Thoracic aorta (tissue), 2 donors: ENCODE measurements around the gene PLA2G4A. TPM values are rescaled to one million over a fixed set of nuclear protein-coding genes. Genes with fewer than 3 reads are reported as not detected.

Experiments
- ATAC-seq: fragments of 150-250 bp; one replicate; pipeline ENCODE4 v1.8.0; 2017; ENCODE audit warnings: low read depth; ENCODE audit not compliant: insufficient number of reproducible peaks, low FRiP score
- DNase-seq: peaks from one replicate; pipeline ENCODE4 v3.0.0-alpha.2; 2020; ENCODE audit warnings: low spot score
- H3K27ac ChIP-seq, 2 donors: fragments of 200-600 bp; sonication (generic); 1 replicate in 1 of 2; 2 replicates in 1 of 2; pipeline ENCODE4 v1.5.1; 2016; ENCODE audit warnings: mild to moderate bottlenecking in 2 of 2, moderate library complexity in 2 of 2
- H3K27me3 ChIP-seq: fragments of 200-600 bp; sonication (generic); replicated peaks from 2 replicates; pipeline ENCODE4 v1.6.0; 2016; ENCODE audit warnings: mild to moderate bottlenecking; ENCODE audit not compliant: insufficient read depth
- H3K36me3 ChIP-seq: fragments of 200-600 bp; sonication (generic); one replicate; pipeline ENCODE4 v1.5.1; 2016
- H3K4me1 ChIP-seq, 2 donors: fragments of 200-600 bp; sonication (generic); 1 replicate in 1 of 2; 2 replicates in 1 of 2; pipeline versions ENCODE4 v1.5.1 to v1.6.0; 2016; ENCODE audit warnings: low read depth in 2 of 2, mild to moderate bottlenecking in 1 of 2; ENCODE audit not compliant: control insufficient read depth in 1 of 2
- H3K4me3 ChIP-seq: fragments of 200-600 bp; sonication (generic); 2 replicates; pipeline ENCODE4 v1.5.1; 2016; ENCODE audit warnings: mild to moderate bottlenecking
- H3K9me3 ChIP-seq: fragments of 200-600 bp; sonication (generic); 2 replicates; pipeline ENCODE4 v1.5.1; 2016
- CTCF ChIP-seq: fragments of 200-600 bp; sonication (generic); IDR thresholded peaks from one replicate; pipeline ENCODE4 v1.5.1; 2019; ENCODE audit warnings: antibody characterized with exemption
- total RNA-seq, 2 donors: library from RNA; depleted of rRNA; stranded (reverse); fragments of >200 nt; gene quantifications; one replicate each; pipeline versions ENCODE4 v1.1.0 to v1.2.3, GENCODE V29; 2016

Gene PLA2G4A
- total RNA-seq, 2 donors from 2014 or later: 5.2 to 8.8 TPM

GRCh38 chr1:186799689-186800054 lies 29.1 kb upstream of the PLA2G4A start:
- TF ChIP-seq CTCF: no peak
- no peak overlapping the region for H3K4me3 ChIP-seq
- H3K9me3 ChIP-seq: no peaks in the 10 kb centered on the region
- no peaks in the 10 kb centered on the region for H3K36me3 ChIP-seq
- ATAC-seq: no peak
- no peaks in the 10 kb centered on the region for H3K27me3 ChIP-seq
- no peak for DNase-seq
- H3K27ac ChIP-seq: no peak overlapping the region
- no peaks in the 10 kb centered on the region for H3K4me1 ChIP-seq

GRCh38 chr1:186802388-186802787 lies 26.4 kb upstream of the PLA2G4A start:
- no peaks in the 10 kb centered on the region for H3K36me3 ChIP-seq
- H3K27me3 ChIP-seq: no peaks in the 10 kb centered on the region
- no peaks in the 10 kb centered on the region for H3K9me3 ChIP-seq
- DNase-seq: no peak
- ATAC-seq: no peak
- H3K27ac ChIP-seq: no peak overlapping the region
- H3K4me3 ChIP-seq: no peak overlapping the region
- no peak for TF ChIP-seq CTCF
- H3K4me1 ChIP-seq: no peaks in the 10 kb centered on the region

- ATAC-seq (no peak), DNase-seq (no peak)
- TF ChIP-seq CTCF: no peak
- no peaks in the 10 kb centered on the region for H3K4me1 ChIP-seq
- no peaks in the 10 kb centered on the region for H3K36me3 ChIP-seq
- no peaks in the 10 kb centered on the region for H3K27me3 ChIP-seq
- no peaks in the 10 kb centered on the region for H3K9me3 ChIP-seq
- H3K4me3 ChIP-seq: no peak overlapping the region
- no peak overlapping the region for H3K27ac ChIP-seq
These were observed 24.1 kb upstream of the PLA2G4A start for GRCh38 chr1:186804679-186805078.

- TF ChIP-seq CTCF: no peak
- Histone ChIP-seq H3K27me3 (no peaks in the 10 kb centered on the region), H3K9me3 (no peaks in the 10 kb centered on the region), H3K36me3 (no peaks in the 10 kb centered on the region), H3K4me1 (no peaks in the 10 kb centered on the region), H3K4me3 (no peak overlapping the region), H3K27ac (no peak overlapping the region)
- DNase-seq (no peak), ATAC-seq (no peak)
These were observed 22.3 kb upstream of the PLA2G4A start for GRCh38 chr1:186806477-186806876.

- no peak overlapping the region for H3K27ac ChIP-seq
- DNase-seq (no peak), ATAC-seq (no peak)
- no peak overlapping the region for H3K4me3 ChIP-seq
- H3K36me3 ChIP-seq: no peaks in the 10 kb centered on the region
- H3K9me3 ChIP-seq: no peaks in the 10 kb centered on the region
- no peaks in the 10 kb centered on the region for H3K27me3 ChIP-seq
- TF ChIP-seq CTCF: no peak
- no peaks in the 10 kb centered on the region for H3K4me1 ChIP-seq
These were observed 21.6 kb upstream of the PLA2G4A start for GRCh38 chr1:186807163-186807562.
